Stimulated activated CD8-positive, alpha-beta memory T cell treated with anti-CD3 and anti-CD28 coated beads, Interleukin-4, amount 100 ng/mL, for 1 hour (primary cell): Measurements from ENCODE around the gene TFAM.

Source experiments
- DNase-seq, 2 donors: peaks; one replicate each; pipeline ENCODE4 v3.0.0-alpha.2; 2020; ENCODE audit warnings: low read depth in 2 of 2, low spot score in 1 of 2

TFAM gene

GRCh38 chr10:58433066-58433465, 47.9 kb downstream of the TFAM start:
- DNase-seq: no peak

GRCh38 chr10:58433571-58433970, 48.4 kb downstream of the TFAM start:
- DNase-seq: no peak

- DNase-seq: no peak
Measured at GRCh38 chr10:58435297-58435985, 50.2 kb downstream of the TFAM start.

- DNase-seq: no peak
Measured at GRCh38 chr10:58436071-58436470, 50.9 kb downstream of the TFAM start.

- no peak for DNase-seq
Measured at GRCh38 chr10:58438340-58438871, 53.2 kb downstream of the TFAM start.

GRCh38 chr10:58438986-58439385, 53.8 kb downstream of the TFAM start:
- DNase-seq: no peak

GRCh38 chr10:58439632-58440364, 54.6 kb downstream of the TFAM start:
- DNase-seq: no peak

GRCh38 chr10:58440484-58440883, 55.3 kb downstream of the TFAM start:
- no peak for DNase-seq

- no peak for DNase-seq
Measured at GRCh38 chr10:58444321-58444720, 59.1 kb downstream of the TFAM start.

GRCh38 chr10:58444876-58445275, 59.7 kb downstream of the TFAM start:
- DNase-seq: no peak

- no peak for DNase-seq
Measured at GRCh38 chr10:58448121-58448935, 63.1 kb downstream of the TFAM start.
